Measurements from ENCODE around the gene GALNT3.

DNA sequence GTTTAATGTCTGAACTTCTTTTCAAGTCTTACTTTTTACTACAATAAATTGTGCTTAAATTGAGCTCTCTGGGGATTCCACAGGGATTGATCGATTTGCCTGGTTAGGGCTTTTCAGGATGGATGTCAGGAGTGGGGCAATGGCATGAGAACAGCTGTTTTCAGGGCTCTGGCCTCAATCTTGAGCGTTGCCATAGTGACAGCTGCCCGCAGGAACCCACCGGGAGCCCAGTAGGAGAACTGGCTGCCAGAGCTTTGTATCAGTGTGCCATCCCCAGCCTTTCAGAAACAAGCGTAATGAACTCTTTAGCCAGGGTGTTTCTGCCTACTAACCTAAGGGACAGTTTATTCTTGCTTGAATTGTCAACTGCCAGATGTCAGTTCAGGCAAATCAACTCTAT, 93.5 kb downstream of the GALNT3 start:
- TF ChIP-seq GATA3 (IDR thresholded peaks at IDR 0.05; ENCODE audit: low read depth, low read length) (no peak), GATA2 (IDR thresholded peaks at IDR 0.05; ENCODE audit: low read depth, low read length) (no peak)
